Thoracic aorta (tissue), 2 donors: ENCODE data around the gene VPS39. TPM values are rescaled to one million over a fixed set of nuclear protein-coding genes. Genes with fewer than 3 reads are reported as not detected.

Experiments
- ATAC-seq: fragments of 150-250 bp; one replicate; pipeline ENCODE4 v1.8.0; 2017; ENCODE audit warnings: low read depth; ENCODE audit not compliant: insufficient number of reproducible peaks, low FRiP score
- DNase-seq: peaks from one replicate; pipeline ENCODE4 v3.0.0-alpha.2; 2020; ENCODE audit warnings: low spot score
- H3K27ac ChIP-seq, 2 donors: fragments of 200-600 bp; sonication (generic); 1 replicate in 1 of 2; 2 replicates in 1 of 2; pipeline ENCODE4 v1.5.1; 2016; ENCODE audit warnings: mild to moderate bottlenecking in 2 of 2, moderate library complexity in 2 of 2
- H3K27me3 ChIP-seq: fragments of 200-600 bp; sonication (generic); replicated peaks from 2 replicates; pipeline ENCODE4 v1.6.0; 2016; ENCODE audit warnings: mild to moderate bottlenecking; ENCODE audit not compliant: insufficient read depth
- H3K36me3 ChIP-seq: fragments of 200-600 bp; sonication (generic); one replicate; pipeline ENCODE4 v1.5.1; 2016
- H3K4me1 ChIP-seq, 2 donors: fragments of 200-600 bp; sonication (generic); 1 replicate in 1 of 2; 2 replicates in 1 of 2; pipeline versions ENCODE4 v1.5.1 to v1.6.0; 2016; ENCODE audit warnings: low read depth in 2 of 2, mild to moderate bottlenecking in 1 of 2; ENCODE audit not compliant: control insufficient read depth in 1 of 2
- H3K4me3 ChIP-seq: fragments of 200-600 bp; sonication (generic); 2 replicates; pipeline ENCODE4 v1.5.1; 2016; ENCODE audit warnings: mild to moderate bottlenecking
- H3K9me3 ChIP-seq: fragments of 200-600 bp; sonication (generic); 2 replicates; pipeline ENCODE4 v1.5.1; 2016
- total RNA-seq, 2 donors: library from RNA; depleted of rRNA; stranded (reverse); fragments of >200 nt; gene quantifications; one replicate each; pipeline versions ENCODE4 v1.1.0 to v1.2.3, GENCODE V29; 2016
- TF ChIP-seq, protein P1 (sequence below): fragments of 200-600 bp; sonication (generic); IDR thresholded peaks from one replicate; pipeline ENCODE4 v1.5.1; 2019; ENCODE audit warnings: antibody characterized with exemption

The VPS39 gene
- total RNA-seq, 2 donors from 2014 or later, result 89.9 to 156 TPM

DNA sequence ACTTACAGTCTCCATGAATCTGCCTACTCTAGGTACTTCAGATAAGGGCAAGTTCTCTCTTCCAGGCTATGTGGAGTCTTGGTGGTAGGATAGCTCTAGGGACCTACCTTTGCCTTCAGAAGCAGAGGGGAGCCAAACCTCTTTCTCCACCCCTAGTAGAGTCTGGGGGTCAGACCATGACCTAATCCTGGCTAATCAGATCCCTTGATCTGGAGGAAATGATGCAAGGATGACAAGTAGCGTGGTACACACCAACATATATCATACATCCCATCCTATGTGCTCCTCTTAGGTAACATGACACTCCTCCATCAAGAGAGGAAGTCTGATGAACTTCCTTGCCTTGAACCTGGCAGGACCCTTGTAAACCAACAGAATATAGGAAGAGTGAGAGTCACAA lies 36.3 kb downstream of the VPS39 start:
- TF ChIP-seq, protein P1, sequence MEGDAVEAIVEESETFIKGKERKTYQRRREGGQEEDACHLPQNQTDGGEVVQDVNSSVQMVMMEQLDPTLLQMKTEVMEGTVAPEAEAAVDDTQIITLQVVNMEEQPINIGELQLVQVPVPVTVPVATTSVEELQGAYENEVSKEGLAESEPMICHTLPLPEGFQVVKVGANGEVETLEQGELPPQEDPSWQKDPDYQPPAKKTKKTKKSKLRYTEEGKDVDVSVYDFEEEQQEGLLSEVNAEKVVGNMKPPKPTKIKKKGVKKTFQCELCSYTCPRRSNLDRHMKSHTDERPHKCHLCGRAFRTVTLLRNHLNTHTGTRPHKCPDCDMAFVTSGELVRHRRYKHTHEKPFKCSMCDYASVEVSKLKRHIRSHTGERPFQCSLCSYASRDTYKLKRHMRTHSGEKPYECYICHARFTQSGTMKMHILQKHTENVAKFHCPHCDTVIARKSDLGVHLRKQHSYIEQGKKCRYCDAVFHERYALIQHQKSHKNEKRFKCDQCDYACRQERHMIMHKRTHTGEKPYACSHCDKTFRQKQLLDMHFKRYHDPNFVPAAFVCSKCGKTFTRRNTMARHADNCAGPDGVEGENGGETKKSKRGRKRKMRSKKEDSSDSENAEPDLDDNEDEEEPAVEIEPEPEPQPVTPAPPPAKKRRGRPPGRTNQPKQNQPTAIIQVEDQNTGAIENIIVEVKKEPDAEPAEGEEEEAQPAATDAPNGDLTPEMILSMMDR, result no peak
- H3K27ac ChIP-seq, result no peak overlapping the region

DNA sequence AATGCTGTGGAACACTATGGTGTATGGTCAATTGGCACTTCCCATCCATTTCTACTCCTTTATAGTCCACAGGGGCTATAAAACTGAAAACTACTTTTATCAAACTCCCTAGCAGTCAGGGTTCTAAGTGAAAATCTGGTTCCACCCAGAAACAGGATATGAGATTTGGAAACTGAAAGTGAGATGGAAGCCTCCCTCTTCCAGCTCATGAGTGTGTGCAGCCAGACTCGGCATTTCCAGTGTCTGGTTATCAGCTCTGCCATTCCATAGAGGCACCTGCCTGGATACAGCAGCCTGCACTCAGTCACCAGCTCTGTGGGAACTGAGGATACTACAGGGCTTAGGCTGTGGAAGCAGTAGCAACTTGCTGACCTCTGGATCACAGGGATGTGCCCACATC lies 37.0 kb downstream of the VPS39 start:
- H3K27ac ChIP-seq, result no peak overlapping the region

More for the DNA sequence above, 36.3 kb downstream of the VPS39 start:
- H3K4me1 ChIP-seq, result no peaks in the 10 kb centered on the region
- no peaks in the 10 kb centered on the region for H3K9me3 ChIP-seq
- ATAC-seq (no peak), DNase-seq (no peak)
- no peak overlapping the region for H3K4me3 ChIP-seq
- peaks cover 71% of the 10 kb centered on the region for H3K36me3 ChIP-seq
- no peaks in the 10 kb centered on the region for H3K27me3 ChIP-seq

DNA sequence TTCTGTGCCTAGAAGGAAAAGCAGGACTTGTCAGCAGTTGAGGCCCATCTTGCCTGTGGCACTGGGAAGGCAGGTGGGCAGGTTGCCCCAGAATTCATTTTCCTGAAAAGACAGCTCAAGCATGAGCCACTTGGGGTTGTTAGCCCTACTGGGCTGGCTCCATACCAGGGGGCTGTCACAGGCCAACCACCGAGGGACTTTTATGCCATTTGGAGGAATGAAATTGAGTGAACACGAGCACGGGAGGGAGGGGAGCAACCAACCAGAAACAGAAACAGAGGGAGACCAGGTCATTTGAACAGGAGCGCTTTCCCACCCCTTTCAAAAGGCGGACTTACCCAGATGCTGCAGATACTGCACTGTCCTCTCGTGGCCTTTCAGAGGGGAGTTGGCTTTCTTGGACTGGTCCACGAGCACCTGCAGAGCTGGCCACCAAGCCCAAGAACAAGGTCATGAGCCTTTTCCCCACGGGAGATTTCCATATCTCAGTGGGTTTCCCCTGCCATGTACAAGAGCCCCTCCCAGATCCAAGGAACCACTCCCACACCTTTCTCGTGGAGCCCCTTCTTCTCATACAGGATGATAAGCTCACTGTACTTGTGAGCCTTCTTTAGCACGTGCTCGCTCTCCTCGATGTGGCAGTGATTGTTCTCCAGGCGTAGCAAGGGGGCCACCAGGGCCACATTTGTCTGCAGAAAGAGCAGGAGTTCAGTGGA lies 41.7 kb downstream of the VPS39 start:
- no peak overlapping the region for H3K4me3 ChIP-seq
- DNase-seq (no peak), ATAC-seq (no peak)
- TF ChIP-seq, protein P1, result no peak
- no peaks in the 10 kb centered on the region for H3K9me3 ChIP-seq
- H3K27me3 ChIP-seq, result no peaks in the 10 kb centered on the region
- H3K36me3 ChIP-seq, result peaks cover 83% of the 10 kb centered on the region
- no peak overlapping the region for H3K27ac ChIP-seq
- H3K4me1 ChIP-seq, result no peaks in the 10 kb centered on the region

More for the DNA sequence above, 37.0 kb downstream of the VPS39 start:
- no peaks in the 10 kb centered on the region for H3K9me3 ChIP-seq
- H3K27me3 ChIP-seq, result no peaks in the 10 kb centered on the region
- H3K4me1 ChIP-seq, result no peaks in the 10 kb centered on the region
- ATAC-seq (no peak), DNase-seq (no peak)
- TF ChIP-seq, protein P1, result no peak
- peaks cover 75% of the 10 kb centered on the region for H3K36me3 ChIP-seq
- H3K4me3 ChIP-seq, result no peak overlapping the region

DNA sequence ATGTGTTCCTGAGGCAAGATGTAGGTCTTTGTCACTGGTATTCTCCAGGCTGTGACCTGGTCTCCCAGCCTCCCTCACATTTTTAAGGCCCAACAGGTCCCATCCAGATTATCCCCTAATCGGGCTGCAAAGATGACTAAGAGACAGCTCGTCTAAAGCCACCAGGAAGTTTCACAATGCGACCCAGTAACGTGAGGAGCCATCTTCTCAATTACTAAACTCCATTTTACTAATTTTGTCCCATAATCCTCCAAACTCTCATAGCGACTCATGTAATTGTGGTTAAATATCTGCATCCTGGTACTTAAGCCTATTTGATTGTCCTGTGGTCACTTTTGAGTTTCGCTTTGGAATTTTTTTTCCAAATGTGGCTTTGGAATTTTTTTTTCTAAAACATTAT lies 43.0 kb downstream of the VPS39 start:
- H3K27me3 ChIP-seq, result no peaks in the 10 kb centered on the region
- TF ChIP-seq, protein P1, result no peak
- DNase-seq (no peak), ATAC-seq (no peak)
- no peak overlapping the region for H3K27ac ChIP-seq
- no peaks in the 10 kb centered on the region for H3K9me3 ChIP-seq
- peaks cover 90% of the 10 kb centered on the region for H3K36me3 ChIP-seq
- H3K4me3 ChIP-seq, result no peak overlapping the region
- H3K4me1 ChIP-seq, result no peaks in the 10 kb centered on the region

DNA sequence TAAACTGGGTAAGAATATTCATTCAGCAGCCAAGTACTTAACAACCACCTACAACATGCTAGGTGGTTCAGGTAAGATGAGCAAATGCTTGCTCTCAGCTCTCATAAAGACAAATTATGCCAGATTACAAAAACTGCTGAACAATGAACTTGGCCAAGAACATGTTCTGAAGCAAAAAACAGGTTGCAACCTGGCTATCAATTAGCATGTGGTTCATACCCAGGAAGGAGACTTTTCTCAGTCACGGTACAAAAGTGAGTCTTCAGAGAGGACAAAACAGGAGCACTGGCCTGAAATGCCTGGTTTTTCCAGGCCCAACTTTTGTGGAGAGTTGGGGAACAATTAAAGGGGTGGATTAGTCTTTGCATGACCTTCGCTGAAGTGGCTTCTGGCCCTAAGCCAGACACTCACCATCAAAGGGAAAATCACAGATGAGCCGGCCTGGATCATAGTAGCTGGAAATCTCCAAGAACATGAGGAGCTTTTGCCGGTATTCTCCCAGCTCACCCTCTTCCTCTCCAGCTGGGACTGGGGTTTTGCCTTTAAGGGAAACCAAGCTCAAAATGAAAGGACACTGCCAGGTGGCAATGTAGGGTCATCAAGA lies 44.1 kb downstream of the VPS39 start:
- TF ChIP-seq, protein P1, result no peak
- Histone ChIP-seq H3K27ac (no peak overlapping the region), H3K27me3 (no peaks in the 10 kb centered on the region), H3K36me3 (peaks cover 92% of the 10 kb centered on the region), H3K9me3 (no peaks in the 10 kb centered on the region), H3K4me3 (no peak overlapping the region), H3K4me1 (no peaks in the 10 kb centered on the region)
- ATAC-seq, result no peak
- no peak for DNase-seq
